Measurements from ENCODE around the gene SYCN.
"Not testable (repeated sequence)": the region's sequence is repeated elsewhere in the genome, so short reads cannot be mapped to it uniquely, and the experiment has no call there.

DNA sequence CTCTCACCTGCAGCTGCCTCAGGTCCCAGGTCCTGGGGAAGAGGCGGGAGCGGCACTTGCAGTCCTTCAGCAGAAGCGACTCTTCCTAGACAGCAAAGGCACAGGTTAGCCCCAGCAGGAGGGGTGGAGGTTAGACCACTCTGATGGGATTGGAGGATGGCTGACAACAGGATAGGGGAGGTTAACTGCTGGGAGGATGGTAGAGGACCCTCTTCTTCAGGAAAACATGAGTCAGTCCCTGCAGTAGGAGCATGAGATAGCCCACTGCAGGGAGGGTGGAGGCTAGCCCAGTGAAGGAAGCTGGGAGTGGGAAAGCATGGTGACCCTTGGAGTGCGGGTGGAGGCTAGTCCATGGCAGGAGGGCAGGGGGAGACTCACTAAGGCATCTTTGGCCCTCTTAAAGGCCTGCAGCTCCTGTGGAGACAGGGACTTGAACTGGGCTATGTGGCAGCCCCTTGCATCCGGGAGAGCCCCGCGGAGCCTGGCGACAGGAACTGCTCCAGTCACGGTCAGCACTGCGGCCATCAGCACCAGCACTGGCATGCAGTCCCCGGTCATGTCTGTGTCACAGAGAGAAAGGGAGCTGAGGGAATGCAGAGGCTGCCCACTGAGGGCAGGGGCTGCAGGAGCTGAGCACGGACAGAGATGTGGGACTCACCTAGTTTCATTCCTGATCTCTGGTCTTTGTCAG, 40.5 kb upstream of the SYCN start, which contains the start of gene IFNL3:
- not testable (repeated sequence) for TF ChIP-seq EZH2phosphoT487 (IDR thresholded peaks at IDR 0.05; ENCODE audit: insufficient read depth, low read depth); EZH2 (IDR thresholded peaks at IDR 0.05; ENCODE audit: insufficient read depth, poor library complexity, severe bottlenecking)
